Heart left ventricle (tissue), 13 donors: ENCODE measurements around the gene SEZ6L2.

Experiments used
- POLR2A ChIP-seq, 2 donors: fragments of 450-650 bp; IDR thresholded peaks; one replicate each; pipeline ENCODE4 v1.6.1; 2017; ENCODE audit warnings: antibody characterized with exemption in 2 of 2, mild to moderate bottlenecking in 2 of 2, moderate library complexity in 2 of 2
- TF ChIP-seq, protein P1 (sequence below), 12 donors: fragments of 200-600 bp; sonication (generic) in 4 of 12; IDR thresholded peaks; one replicate each; pipeline versions ENCODE4 v1.5.0 to v1.8.0; 2018 to 2022; ENCODE audit warnings: antibody characterized with exemption in 12 of 12, mild to moderate bottlenecking in 5 of 12
- donor health status: ischemic (EF 13 %, LVEDD 7.1; RV severe dilation, severe dysfunction).
- donor health status: DM: no; HTN: yes; CAD: no.
- donor health status: DM: no; HTN: no; CAD: no.
- donor health status: ischemic (EF 25% LVEDD 6.9; RV normal size, moderate dysfunction).
- donor health status: ischemic (EF 25% LVEDD 5.7; RV mildly dilated, moderate dysfunction).
- donor health status: ischemic (EF 35%, LVEDD 5.7; RV mildly dilated, moderate dysfunction).
- donor health status: nonischemic (EF 11% LVEDD 7.7; RV severe dilation, severe dysfunction).
- donor health status: DM: yes; HTN: yes; CAD: no.
- donor health status: PGD.
- donor health status: ischemic (EF 29% LVEDD 5.4; RV normal size, mild dysfunction).
- donor health status: nonischemic (EF 23%, LVEDD 6.1; RV moderate dilation, normal function).

DNA sequence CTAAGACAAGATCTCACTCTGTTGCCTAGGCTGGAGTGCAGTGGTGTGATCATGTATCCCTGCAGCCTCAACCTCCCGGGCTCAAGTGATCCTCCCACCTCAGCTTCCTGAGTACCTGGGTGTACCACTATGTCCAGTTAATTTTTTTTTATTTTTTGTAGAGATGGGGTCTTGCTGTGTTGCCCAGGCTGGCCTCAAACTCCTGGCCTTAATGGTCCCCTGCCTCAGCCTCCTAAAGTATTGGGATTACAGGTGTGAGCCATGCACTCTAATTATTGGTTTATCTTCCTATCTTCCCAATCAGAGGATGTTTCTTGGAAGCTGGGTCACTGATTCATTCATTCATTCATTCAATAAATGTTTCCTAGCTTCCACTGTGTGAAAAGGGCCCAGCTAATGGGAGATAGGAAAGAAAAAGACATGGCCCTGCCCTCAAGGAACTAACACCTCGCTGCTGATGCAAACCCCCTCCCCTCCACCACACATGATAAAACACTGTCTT is 9.4 kb upstream of the SEZ6L2 start:
- TF ChIP-seq, protein P1, sequence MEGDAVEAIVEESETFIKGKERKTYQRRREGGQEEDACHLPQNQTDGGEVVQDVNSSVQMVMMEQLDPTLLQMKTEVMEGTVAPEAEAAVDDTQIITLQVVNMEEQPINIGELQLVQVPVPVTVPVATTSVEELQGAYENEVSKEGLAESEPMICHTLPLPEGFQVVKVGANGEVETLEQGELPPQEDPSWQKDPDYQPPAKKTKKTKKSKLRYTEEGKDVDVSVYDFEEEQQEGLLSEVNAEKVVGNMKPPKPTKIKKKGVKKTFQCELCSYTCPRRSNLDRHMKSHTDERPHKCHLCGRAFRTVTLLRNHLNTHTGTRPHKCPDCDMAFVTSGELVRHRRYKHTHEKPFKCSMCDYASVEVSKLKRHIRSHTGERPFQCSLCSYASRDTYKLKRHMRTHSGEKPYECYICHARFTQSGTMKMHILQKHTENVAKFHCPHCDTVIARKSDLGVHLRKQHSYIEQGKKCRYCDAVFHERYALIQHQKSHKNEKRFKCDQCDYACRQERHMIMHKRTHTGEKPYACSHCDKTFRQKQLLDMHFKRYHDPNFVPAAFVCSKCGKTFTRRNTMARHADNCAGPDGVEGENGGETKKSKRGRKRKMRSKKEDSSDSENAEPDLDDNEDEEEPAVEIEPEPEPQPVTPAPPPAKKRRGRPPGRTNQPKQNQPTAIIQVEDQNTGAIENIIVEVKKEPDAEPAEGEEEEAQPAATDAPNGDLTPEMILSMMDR (IDR thresholded peaks at IDR 0.05) = no peak
- TF ChIP-seq POLR2A (IDR thresholded peaks at IDR 0.05) = no peak
